Brain microvascular endothelial cell (primary cell): ENCODE data around the gene ZNF581.

ENCODE experiments used
- DNase-seq: peaks from one replicate; pipeline ENCODE4 v3.0.0-alpha.2; 2020
- H3K27ac ChIP-seq: fragments of 250-450 bp; sonication (Bioruptor Pico); 2 replicates; pipeline ENCODE4 v1.5.1; 2020; ENCODE audit warnings: mild to moderate bottlenecking, moderate library complexity
- H3K27me3 ChIP-seq: fragments of 250-450 bp; sonication (Bioruptor Pico); replicated peaks from 2 replicates; pipeline ENCODE4 v1.5.1; 2020; ENCODE audit warnings: mild to moderate bottlenecking
- H3K36me3 ChIP-seq: fragments of 250-450 bp; sonication (Bioruptor Pico); replicated peaks from 2 replicates; pipeline ENCODE4 v1.5.1; 2020; ENCODE audit warnings: mild to moderate bottlenecking
- H3K4me3 ChIP-seq: 2 replicates; pipeline ENCODE4 v1.5.1; 2011; ENCODE audit warnings: low read depth, mild to moderate bottlenecking, control low read depth, low read length, moderate library complexity
- in situ Hi-C: cut with HindIII; loops from 2 replicates; pipeline ENCODE4 v1.10.0; 2017; ENCODE audit warnings: low sequenced_read_pairs, low pct_ligation_motif_present
- TF ChIP-seq, protein P1 (sequence below): IDR thresholded peaks from 2 replicates; pipeline ENCODE4 v1.5.1; 2011; ENCODE audit warnings: low read depth, mild to moderate bottlenecking, moderate library complexity, low read length, control low read depth, inconsistent platforms; ENCODE audit errors: missing control alignments

Gene ZNF581

DNA sequence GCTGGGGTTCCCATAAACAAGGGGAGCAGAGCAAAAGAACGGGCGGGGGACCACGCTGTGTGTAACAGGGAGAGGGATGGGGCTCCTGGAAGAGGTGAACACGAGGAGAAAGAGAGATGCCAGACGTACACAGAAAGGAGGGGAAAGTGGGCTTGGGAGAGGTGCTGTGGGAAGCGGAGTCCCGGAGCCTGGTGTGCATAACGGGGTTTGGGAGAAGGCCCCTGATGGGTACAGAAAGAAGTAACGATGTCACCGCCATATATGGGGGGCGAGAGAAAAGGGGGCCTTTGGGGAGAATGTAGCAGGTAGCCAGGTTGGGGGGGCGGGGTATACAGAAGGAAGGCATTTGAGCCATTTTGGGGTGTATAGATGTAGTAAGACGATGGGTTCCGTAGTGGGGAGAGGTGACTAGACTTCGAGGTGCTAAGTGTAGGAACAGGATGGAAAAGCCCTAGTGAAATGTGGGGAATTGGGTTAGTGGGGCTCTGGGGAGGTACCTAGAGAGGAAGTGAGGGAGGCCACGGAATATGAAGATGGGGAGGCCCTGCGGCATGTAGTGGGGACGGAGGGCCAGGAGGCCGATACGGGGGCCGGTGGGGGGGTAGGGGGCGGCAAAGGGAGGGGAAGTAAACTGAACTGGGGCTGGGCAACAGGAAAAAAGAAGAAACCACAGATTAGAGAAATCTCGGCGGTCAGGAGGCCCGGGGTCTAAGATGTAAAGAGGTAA, 1.9 kb upstream of the ZNF581 start:
- H3K36me3 ChIP-seq: peaks cover 8% of the 10 kb centered on the region
- DNase-seq: no peak

DNA sequence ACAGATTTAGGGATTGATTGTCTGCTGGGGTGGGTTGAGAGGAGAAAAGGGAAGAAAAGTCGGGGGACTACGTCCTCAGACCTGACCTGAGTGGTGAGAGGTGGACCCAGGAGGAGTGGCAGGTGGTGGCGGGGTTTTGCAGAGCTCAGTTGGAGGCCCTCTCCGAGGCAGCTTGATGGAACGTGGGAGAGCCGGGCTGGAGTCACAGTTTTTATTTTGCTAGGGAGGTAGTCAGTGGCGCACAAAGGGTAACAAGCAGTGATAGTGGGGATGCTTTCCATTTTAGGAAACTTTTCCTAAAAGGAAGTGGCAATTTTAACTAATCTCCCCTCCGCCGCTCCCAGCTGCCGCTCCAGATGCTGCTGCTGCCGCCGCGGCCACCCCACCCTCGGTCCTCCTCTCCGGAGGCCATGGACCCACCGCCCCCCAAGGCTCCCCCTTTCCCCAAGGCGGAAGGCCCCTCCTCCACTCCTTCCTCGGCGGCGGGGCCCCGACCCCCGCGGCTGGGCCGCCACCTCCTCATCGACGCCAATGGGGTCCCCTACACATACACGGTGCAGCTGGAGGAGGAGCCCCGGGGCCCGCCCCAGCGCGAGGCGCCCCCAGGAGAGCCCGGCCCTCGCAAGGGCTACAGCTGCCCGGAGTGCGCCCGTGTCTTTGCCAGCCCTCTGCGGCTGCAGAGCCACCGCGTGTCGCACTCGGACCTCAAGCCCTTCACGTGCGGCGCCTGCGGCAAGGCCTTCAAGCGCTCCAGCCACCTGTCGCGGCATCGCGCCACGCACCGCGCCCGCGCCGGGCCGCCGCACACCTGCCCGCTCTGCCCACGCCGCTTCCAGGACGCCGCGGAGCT, 1.1 kb upstream of the ZNF581 start:
- Histone ChIP-seq H3K27me3 (no peaks in the 10 kb centered on the region), H3K4me3 (peak overlapping the region; percentile 80), H3K36me3 (peaks cover 8% of the 10 kb centered on the region), H3K27ac (no peak overlapping the region)
- DNase-seq: no peak
- TF ChIP-seq, protein P1, sequence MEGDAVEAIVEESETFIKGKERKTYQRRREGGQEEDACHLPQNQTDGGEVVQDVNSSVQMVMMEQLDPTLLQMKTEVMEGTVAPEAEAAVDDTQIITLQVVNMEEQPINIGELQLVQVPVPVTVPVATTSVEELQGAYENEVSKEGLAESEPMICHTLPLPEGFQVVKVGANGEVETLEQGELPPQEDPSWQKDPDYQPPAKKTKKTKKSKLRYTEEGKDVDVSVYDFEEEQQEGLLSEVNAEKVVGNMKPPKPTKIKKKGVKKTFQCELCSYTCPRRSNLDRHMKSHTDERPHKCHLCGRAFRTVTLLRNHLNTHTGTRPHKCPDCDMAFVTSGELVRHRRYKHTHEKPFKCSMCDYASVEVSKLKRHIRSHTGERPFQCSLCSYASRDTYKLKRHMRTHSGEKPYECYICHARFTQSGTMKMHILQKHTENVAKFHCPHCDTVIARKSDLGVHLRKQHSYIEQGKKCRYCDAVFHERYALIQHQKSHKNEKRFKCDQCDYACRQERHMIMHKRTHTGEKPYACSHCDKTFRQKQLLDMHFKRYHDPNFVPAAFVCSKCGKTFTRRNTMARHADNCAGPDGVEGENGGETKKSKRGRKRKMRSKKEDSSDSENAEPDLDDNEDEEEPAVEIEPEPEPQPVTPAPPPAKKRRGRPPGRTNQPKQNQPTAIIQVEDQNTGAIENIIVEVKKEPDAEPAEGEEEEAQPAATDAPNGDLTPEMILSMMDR: no peak
- in situ Hi-C loops: no loop called here

More for the DNA sequence above, 1.9 kb upstream of the ZNF581 start:
- TF ChIP-seq, protein P1: no peak
- peak overlapping the region; percentile 82 for H3K27ac ChIP-seq
- in situ Hi-C loops: no loop called here
- H3K4me3 ChIP-seq: peak overlapping the region; percentile 80
- no peaks in the 10 kb centered on the region for H3K27me3 ChIP-seq

DNA sequence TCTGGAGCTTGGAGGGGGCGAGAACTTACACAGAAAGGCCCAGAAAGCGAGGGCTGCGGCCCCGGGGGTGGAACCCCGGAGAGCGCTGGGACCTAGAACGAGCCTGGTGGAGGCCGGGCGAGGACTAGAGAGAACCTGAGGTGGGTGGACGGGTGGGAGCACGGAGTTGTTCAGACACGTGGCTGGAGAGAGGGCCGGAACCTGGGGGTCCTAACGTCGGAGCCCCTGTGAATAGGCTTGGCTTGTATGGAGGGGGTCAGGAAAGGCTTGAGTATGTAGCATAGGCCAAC, 383 bp downstream of the ZNF581 start:
- no peak for DNase-seq
- H3K36me3 ChIP-seq: peaks cover 8% of the 10 kb centered on the region
- in situ Hi-C loops: no loop called here
- peak overlapping the region; percentile 19 for H3K27ac ChIP-seq
- peak overlapping the region; percentile 80 for H3K4me3 ChIP-seq
- TF ChIP-seq, protein P1: no peak
- H3K27me3 ChIP-seq: no peaks in the 10 kb centered on the region

DNA sequence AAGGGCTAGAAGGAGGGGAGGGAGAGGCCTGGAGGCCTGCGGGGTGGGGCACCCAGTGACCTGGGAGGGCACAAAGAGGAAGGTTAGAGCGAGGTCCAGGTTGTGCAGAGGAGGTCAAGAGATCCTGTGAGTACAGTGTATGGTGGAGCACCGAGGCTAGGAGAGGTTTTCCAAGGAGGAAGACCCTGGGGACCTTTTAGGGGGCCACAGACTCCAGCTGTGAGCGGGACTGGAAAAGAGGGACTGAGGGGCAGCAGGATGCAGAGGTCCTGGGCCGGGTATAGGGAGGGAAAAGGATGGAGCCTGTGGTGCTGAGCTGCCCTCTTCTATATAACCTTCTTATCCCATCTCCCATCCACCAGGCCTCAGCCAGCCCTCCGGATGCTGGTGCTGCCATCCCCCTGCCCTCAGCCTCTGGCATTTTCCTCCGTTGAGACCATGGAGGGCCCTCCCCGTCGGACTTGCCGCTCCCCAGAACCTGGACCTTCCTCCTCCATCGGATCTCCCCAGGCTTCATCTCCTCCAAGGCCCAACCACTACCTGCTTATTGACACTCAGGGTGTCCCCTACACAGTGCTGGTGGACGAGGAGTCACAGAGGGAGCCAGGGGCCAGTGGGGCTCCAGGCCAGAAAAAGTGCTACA, 863 bp downstream of the ZNF581 start:
- peaks cover 8% of the 10 kb centered on the region for H3K36me3 ChIP-seq
- H3K27ac ChIP-seq: peak overlapping the region; percentile 19
- no peaks in the 10 kb centered on the region for H3K27me3 ChIP-seq
- in situ Hi-C loops: no loop called here
- TF ChIP-seq, protein P1: no peak
- DNase-seq: no peak
- peak overlapping the region; percentile 80 for H3K4me3 ChIP-seq

DNA sequence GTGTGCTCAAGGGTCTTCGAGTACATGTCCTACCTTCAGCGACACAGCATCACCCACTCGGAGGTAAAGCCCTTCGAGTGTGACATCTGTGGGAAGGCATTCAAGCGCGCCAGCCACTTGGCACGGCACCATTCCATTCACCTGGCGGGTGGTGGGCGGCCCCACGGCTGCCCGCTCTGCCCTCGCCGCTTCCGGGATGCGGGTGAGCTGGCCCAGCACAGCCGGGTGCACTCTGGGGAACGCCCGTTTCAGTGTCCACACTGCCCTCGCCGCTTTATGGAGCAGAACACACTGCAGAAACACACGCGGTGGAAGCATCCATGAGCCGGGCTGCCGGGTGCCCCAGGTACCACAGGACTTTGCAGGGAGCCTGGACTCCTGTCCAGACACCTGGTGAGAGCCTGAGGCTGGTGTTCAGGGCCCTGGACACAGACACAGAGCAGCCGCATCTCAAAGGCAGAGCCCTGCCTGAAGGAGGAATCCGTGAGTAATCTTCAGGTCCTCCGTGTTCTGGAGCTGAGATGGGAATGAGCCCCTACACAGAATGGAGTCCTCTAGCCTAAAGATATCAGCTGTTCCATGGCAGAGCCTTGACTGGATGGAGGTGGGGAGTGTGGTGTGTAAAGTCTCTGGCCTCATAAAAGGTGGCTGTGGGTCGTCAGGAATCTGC, 1.5 kb downstream of the ZNF581 start:
- no peak for DNase-seq
- in situ Hi-C loops: no loop called here
- no peaks in the 10 kb centered on the region for H3K27me3 ChIP-seq
- TF ChIP-seq, protein P1: no peak
- H3K4me3 ChIP-seq: peak overlapping the region; percentile 80
- H3K36me3 ChIP-seq: peaks cover 8% of the 10 kb centered on the region
- H3K27ac ChIP-seq: no peak overlapping the region
